Measurements from ENCODE around the gene KRT24. TPM values are rescaled to one million over a fixed set of nuclear protein-coding genes. Genes with fewer than 3 reads are reported as not detected.

KRT24 gene
- total RNA-seq, 1 donor from 2014 or later, result not detected

GRCh38 chr17:40722241-40722640 is 18.7 kb upstream of the KRT24 start:
- H3K4me3 ChIP-seq, result no peak overlapping the region
- no peak overlapping the region for H3K27ac ChIP-seq
- DNase-seq, result no peak
- H3K27me3 ChIP-seq, result no peaks in the 10 kb centered on the region
- ATAC-seq, result no peak
- TF ChIP-seq CTCF (IDR thresholded peaks at IDR 0.05), result no peak
- H3K4me1 ChIP-seq, result no peaks in the 10 kb centered on the region
- H3K36me3 ChIP-seq, result no peaks in the 10 kb centered on the region
- intact Hi-C loops (cut with DNase I), result no loop called here
- H3K9me3 ChIP-seq, result no peaks in the 10 kb centered on the region

GRCh38 chr17:40720899-40721298 is 17.3 kb upstream of the KRT24 start:
- no peak overlapping the region for H3K27ac ChIP-seq
- DNase-seq, result no peak
- no peak overlapping the region for H3K4me3 ChIP-seq
- no peaks in the 10 kb centered on the region for H3K9me3 ChIP-seq
- no peaks in the 10 kb centered on the region for H3K4me1 ChIP-seq
- H3K36me3 ChIP-seq, result no peaks in the 10 kb centered on the region
- no peaks in the 10 kb centered on the region for H3K27me3 ChIP-seq
- no peak for TF ChIP-seq CTCF (IDR thresholded peaks at IDR 0.05)
- no peak for ATAC-seq
- intact Hi-C loops (cut with DNase I), result no loop called here

GRCh38 chr17:40718930-40719329 is 15.4 kb upstream of the KRT24 start:
- Histone ChIP-seq H3K9me3 (no peaks in the 10 kb centered on the region), H3K27me3 (no peaks in the 10 kb centered on the region), H3K4me3 (no peak overlapping the region), H3K4me1 (no peaks in the 10 kb centered on the region), H3K36me3 (no peaks in the 10 kb centered on the region), H3K27ac (no peak overlapping the region)
- intact Hi-C loops (cut with DNase I), result no loop called here
- DNase-seq (no peak), ATAC-seq (no peak)
- TF ChIP-seq CTCF (IDR thresholded peaks at IDR 0.05), result no peak

- Histone ChIP-seq H3K4me1 (no peaks in the 10 kb centered on the region), H3K36me3 (no peaks in the 10 kb centered on the region), H3K27ac (no peak overlapping the region), H3K4me3 (no peak overlapping the region), H3K9me3 (no peaks in the 10 kb centered on the region), H3K27me3 (no peaks in the 10 kb centered on the region)
- DNase-seq, result no peak
- TF ChIP-seq CTCF (IDR thresholded peaks at IDR 0.05), result no peak
- no peak for ATAC-seq
- intact Hi-C loops (cut with DNase I), result no loop called here
These were observed 14.2 kb upstream of the KRT24 start for GRCh38 chr17:40717776-40718175.

- ATAC-seq, result no peak
These were observed 10.9 kb upstream of the KRT24 start for GRCh38 chr17:40714473-40714872.

More at GRCh38 chr17:40714473-40714872, 10.9 kb upstream of the KRT24 start:
- Histone ChIP-seq H3K9me3 (no peaks in the 10 kb centered on the region), H3K4me3 (no peak overlapping the region), H3K4me1 (no peaks in the 10 kb centered on the region), H3K27ac (no peak overlapping the region), H3K36me3 (no peaks in the 10 kb centered on the region), H3K27me3 (no peaks in the 10 kb centered on the region)
- TF ChIP-seq CTCF (IDR thresholded peaks at IDR 0.05), result no peak
- DNase-seq, result no peak
- intact Hi-C loops (cut with DNase I), result no loop called here

Measured in upper lobe of right lung (tissue), 1 donor.